Neural progenitor cell (in vitro differentiated cells): ENCODE results near the gene EPB41L4B.

Source experiments
- CTCF ChIP-seq: fragments of 200-600 bp; sonication (generic); IDR thresholded peaks from 2 replicates; pipeline ENCODE4 v1.5.1; 2017; ENCODE audit warnings: antibody characterized with exemption, mild to moderate bottlenecking
- EZH2 ChIP-seq: fragments of 200-600 bp; sonication (generic); IDR thresholded peaks from 2 replicates; pipeline ENCODE4 v1.6.1; 2017; ENCODE audit warnings: antibody characterized with exemption, mild to moderate bottlenecking, moderate library complexity

- no peak for TF ChIP-seq CTCF
- TF ChIP-seq EZH2, result no peak
Measured at GRCh38 chr9:109150925-109151545, 169.8 kb downstream of the EPB41L4B start.
